ENCODE results near the gene GAREM1.

Gene GAREM1

DNA sequence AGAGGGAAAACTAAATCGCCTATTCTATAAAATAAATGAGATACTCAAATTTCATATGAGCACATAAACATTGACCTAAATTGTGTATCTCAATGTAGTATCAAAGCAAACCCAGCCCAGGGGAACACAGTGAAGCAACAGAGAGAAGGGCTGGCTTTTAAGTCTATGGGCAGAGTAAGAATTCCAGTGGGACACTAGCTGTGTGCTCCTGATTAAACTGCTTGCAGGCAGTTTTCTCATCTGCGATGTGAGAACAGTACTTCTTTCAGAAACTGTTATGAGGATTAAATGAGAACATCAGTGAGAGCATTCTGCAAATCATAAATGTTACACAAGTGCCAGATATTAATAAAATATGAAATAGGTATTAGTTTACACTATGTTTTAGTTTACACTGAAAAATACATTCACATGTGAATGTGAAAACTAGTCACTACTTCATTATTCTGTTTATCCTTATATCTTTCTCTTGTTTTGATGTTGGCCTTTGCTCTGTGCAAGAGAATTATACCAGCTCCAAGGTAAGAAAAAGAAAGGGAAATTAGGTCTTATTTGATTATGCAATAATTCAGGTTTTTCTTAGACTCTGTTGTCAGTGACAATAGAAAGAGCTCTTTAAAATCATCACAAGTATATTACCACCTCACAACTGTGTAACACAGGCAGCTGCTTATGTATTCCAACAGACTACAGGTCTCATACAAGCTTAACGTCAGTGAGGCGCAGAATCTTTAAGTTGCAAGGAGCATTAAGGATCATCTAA lies 47.5 kb downstream of the GAREM1 start:
- no peak for DNase-seq

DNA sequence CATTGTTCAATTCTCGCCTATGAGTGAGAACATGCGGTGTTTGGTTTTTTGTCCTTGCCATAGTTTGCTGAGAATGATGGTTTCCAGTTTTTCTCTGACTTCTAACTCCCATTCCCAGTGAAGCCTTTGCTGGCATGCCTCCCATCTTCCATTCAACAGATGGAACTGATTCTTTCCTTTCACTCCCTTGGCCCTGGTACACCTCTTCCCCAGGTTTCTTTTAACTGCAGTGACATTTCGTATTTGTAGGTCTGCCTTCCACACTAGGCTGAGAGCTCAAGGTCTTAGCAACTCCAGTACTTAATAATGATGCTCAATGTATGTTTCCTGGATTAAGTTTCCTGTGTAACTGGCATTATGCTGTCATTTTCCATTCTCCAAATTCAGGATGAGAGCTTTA lies 48.5 kb downstream of the GAREM1 start:
- DNase-seq: no peak

DNA sequence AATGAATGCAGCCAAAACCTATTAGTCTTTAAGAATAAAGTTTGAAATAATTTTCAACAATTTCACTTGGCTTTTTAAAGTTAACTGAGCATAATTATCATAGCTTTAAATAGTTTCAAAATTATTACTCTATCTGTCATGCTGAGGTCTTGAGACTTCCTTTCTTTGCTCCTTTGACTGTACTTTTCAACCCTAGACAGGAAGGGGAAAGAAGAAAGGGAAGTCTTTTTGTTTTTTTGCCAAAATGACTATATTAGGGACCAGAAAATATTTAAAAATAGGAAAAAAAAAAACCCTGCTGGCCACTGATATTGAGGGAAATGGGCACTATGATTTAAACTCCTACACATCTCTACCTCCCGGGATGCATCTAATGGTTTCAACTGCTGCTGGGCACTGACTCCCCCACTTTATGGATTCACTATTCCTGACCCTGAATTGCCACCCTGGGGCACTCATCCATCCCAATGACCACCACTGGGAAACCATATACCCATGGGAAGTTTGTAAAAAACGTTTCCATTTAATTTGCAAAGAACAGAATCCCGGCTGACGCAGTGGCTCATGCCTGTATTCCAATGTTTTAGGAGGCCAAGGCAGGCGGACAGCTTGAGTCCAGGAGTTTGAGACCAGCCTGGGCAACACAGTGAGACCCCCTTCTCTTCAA lies 50.5 kb downstream of the GAREM1 start:
- no peak for DNase-seq

DNA sequence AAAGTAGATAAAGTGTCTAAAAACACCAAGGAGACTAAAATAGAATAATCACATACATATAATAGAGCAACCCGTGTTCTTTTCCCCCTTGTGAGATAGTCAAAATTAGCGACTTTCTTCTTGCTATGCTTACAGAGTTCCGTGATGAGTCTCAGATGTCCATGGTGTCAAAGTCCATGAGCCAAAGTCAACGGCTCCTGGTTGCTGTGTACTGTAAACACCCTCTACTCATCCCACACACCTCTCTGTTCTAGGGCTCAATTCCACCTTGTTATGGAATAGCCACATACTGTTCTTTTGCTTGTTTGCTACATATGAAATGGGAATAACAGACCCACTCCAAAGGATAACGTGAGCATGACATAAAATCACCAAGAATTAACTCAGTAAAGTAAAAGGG lies 52.5 kb downstream of the GAREM1 start:
- no peak for DNase-seq

DNA sequence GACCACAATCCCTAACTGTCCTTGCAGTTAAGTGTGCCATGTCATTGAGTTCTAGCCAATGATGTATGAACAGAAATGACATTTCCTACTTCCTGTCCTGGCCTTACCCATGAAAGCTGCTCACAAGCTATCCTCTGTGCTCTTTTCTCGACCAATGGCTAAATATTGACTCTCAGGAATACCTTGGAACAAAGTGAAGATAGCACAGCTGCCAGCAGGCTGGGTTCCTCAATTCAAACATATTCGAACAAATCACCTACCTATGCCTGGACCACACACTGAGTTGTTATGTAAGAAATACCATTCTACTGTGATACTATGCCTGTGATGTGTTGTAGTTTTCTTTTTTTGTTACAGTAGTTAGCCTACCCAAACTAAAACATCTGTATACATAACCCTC lies 65.1 kb downstream of the GAREM1 start:
- DNase-seq: no peak

DNA sequence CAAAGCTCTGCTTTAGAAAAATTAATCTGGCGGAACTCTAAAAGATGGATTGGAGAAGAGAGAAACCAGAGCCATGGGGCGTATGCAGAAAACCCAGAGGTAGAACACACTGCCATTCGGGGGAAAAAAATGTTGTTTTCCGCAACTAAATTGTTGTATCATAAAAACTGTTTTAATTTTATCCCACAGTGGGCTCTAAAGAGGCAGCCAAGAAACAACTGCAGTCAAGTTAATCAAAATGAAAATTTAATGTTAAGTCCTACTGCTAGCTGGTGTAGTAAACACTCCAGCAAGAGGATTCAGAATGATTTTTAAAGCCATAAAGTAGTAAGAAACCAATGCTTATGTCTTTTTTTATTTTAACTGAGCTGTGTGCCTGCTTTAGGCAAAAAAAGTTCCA lies 69.1 kb downstream of the GAREM1 start:
- no peak for DNase-seq

DNA sequence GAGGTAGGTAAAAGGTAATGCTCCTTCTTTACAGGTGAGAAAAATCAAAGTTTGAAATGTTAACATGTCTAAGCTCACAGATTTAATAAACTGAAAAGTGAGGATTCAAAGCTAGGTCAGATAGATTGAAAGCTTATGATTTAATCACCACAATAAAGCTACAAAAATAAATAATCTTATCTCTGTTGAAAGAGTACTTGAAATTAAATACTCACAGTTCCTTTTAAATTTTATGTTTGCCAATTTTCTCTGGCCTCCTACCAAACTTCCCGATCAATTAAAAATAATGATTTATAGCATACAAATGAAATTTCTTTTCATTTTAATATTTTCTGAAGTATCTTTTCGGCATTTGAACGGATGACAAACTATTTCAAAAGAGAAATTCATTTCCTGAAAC lies 77.3 kb downstream of the GAREM1 start:
- DNase-seq: no peak

DNA sequence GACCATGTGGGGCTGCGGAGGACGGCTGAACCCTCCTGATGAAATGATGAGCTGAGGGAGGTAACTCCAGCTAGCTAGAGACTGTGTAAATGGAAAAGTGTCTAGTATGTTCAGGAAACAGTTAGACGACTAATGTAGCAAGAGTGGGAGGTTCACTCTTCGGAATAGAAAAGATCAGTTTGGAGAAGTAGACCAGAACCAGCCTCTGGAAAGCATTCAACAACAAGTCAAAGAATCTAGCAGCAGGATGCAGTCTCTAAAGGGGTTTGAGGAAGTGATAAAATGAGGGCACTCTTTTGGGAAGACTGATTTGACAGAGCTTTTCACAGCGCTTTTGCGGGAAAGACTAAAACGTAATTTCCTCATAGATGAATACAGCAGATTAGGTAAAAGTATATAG lies 79.6 kb downstream of the GAREM1 start:
- DNase-seq: no peak

DNA sequence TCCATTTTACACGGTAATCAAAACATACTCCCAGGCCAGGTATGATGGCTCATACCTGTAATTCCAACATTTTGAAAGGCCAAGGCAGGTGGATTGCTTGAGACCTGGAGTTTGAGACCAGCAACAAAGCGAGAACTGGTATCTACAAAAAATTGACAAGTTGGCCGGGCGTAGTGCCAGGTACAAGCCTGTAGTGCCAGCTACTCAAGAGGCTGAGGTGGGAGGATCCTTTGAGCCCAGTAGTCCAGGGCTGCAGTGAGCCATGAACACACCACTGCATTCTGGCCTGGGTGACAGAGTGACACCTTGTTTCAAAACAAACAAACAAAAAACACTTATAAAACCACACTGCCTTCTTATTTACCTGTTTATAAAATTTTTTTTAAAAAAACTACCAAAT lies 80.8 kb downstream of the GAREM1 start:
- no peak for DNase-seq

DNA sequence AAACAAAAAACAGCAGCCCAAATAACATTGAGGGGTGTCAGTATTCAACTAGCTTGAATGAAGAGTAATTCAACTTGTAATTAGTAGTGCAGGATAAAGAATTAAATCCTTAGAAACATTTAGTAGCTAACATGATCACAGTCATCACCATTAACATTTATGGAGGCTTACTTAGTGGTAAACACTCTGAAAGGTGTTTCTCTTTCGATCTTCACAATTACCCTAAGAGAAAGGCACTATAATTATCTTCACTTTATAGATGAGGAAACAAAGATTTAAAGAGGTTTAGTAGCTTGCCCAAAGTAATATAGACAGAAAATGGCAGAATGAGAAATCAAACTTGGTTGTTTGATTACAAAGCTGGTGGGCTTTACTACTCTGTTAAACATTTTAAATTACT lies 81.5 kb downstream of the GAREM1 start:
- DNase-seq: no peak

DNA sequence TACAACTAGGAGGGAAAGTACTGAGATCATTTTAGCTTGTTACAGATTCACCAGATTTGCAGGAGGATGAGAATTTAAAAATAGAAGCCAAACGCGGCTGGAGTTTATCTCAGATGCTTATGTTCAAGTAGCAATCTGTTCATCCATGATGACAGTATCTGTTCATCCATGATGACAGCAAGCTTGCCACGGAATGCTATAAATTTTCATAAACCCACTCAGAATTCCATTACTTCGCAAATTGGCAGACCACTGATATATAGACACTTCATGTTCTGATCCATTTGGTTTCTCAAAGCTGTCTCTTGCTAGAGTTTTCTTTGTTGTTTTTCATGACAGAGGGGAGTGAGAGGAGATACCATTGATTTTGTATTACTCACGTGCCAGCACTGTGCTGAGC lies 84.2 kb downstream of the GAREM1 start:
- DNase-seq: no peak

DNA sequence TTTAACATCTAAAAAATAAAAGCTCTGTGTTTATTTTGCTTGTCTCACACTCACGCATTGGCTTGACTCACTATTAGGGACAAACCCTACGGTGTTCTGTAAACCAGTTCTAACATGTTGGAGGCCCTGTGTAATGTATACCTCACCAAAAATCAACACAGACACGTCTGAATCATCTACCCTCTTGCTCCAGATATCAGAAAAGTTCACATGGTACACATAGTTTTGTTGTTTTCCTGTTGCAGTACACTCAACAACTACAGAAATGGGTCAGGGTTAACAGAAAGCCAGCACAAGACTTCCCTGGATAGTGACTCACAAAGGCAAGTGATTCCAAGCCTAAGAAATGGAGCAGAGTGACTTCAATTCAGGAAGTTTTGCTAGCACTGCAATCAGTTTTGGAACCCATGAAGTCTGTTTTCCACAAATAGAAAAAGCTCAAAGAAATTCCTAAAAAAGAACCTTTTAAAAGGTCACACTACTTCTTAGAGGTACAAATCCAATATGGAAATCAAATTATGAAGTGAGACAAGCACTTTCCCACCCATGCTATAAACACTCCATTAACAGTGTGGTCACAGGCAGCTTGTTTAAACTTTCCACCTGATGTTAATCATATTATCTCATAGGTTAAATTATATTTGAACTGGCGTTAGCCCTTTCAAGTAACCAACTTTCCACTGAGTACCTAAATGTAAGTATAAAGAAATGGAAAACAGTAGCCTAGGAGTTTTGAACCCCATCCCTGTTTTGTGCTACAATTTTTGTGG lies 87.4 kb downstream of the GAREM1 start:
- no peak for DNase-seq

DNA sequence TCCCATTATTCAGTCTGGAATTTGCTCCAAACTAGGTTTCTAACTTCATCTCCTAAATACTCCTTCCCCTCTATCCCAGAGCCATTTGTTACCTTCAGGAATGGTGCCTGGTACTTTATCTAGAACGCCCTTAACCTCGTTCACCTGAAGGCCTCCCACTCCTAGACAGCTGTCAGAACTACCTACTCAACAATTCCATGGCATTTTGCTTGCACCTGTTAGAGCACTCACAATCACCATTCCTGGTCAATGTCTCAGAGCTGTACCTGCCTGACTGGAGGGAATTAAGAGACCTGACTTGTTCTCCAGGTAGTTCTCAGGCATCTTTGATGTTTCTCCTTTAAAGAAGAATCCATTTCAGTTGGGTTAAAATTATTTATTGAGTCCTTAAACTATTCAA lies 88.9 kb downstream of the GAREM1 start:
- DNase-seq: no peak

DNA sequence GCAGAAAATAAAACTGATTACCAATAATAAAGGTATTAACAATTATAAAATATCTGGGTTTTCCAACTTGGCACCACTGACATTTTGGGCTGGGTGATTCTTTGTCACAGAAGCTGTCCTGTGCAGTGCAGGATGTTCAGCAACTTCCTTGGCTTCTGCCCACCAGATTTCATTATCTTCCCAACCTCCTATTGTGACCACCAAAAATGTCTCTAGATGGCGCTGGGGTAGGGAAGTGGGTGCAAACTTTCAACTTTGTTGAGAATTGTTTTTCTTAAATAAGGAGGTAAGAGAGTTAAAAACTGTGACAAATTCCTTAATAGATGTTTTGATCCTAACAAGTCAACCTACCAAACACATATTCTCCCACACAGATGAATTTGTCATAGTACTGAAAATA lies 90.1 kb downstream of the GAREM1 start:
- no peak for DNase-seq

DNA sequence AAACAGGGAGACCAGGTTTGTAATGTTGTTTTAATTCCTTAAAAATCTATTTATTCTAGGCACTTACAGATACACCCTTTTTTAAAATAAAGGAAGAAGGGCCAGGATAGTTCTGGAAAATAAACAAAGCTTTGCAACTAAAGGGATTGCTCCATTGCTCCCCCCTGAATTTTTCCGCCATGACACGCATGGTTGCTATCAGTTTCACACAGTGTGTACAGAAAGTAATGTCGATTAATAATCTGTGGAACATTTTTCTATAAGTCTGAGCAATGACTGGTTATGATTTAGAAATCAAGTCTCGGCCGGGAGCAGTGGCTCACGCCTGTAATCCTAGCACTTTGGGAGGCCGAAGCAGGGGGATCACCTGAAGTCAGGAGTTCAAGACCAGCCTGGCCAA lies 90.8 kb downstream of the GAREM1 start:
- no peak for DNase-seq

DNA sequence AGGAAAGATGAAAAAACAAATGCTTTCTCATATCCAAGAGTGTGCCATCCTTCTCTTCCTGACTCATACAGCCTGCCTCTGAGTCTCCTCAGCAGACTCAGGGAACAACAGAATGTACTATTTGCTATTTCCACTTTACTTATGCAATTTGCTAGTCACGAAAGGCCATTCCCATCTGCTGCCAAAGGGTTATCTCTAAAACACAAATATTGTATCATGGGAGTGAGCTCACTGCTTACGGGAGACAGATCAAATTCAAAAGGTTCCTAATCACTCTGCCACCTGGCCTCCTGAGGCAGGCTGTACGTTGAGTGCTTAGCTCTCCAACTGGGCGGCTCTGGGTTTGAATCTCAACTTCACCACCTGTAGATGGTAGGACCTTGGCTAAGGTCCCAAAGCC lies 92.0 kb downstream of the GAREM1 start:
- no peak for DNase-seq

DNA sequence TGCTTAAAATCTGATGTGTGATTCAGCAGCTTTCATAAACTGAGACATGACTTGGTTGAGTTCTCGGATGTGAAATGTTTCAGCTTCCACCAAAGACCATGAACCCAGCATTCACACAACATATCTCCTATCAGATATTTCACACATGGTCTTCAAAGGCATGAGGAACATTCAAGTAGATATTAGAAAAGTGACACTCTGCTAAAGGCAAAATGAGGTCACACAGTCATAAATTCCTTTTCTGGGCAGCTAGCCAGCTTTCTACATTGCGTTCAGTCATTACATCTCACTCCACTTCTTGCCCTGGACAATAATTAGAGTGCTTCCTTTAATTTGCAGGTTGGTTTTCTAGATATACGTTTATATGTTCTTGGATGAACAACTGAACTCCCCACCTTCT lies 96.7 kb downstream of the GAREM1 start:
- DNase-seq: no peak

DNA sequence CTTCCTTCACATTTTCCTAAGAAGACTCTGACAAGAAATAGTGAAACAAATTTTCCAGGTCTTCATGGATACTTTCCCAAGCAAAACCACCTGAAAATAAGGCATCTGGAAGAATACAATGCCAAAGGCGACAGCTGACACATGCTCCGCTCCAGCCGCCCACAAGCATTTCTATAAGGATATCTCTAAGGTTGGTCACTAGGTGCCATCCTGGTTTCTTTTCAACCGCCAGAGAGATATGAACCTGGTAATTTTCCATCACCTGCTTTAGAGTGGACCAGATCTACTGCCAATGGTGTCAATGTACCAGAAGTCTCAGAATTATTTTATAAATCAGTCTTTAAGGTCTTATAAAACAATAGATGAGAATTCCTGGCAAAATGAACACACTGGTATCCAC lies 97.2 kb downstream of the GAREM1 start:
- no peak for DNase-seq

DNA sequence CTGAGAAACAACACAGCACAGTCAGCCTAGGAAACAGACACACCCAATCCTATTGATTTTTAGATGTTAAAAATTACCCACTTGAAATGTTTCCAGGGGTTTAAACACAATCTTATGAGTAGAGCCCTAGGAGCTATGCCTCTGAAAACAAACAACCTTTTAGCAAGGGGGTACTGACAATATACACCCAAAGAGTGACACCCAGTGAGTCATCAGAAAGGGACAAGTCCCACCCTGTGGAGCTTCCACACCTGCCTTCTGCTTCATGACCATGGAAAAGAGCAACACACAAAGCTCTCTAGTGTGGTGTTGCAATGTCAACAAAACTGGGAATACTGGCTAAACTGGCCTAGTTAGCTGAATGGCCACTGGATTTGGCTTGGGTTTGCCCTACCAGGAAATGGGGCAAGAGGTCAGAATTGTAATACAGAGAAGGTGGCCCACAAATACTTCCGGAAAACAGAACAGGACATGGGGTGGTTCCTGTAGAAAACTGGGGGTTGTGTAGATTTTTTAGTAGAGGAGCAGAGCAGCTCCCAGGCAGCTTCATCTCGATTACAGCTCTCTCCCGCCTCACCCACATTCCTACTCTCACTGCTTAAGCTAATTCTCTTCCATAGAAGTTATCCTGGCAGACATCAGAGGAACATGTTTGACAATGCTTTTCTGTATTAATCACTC lies 98.2 kb downstream of the GAREM1 start:
- no peak for DNase-seq

DNA sequence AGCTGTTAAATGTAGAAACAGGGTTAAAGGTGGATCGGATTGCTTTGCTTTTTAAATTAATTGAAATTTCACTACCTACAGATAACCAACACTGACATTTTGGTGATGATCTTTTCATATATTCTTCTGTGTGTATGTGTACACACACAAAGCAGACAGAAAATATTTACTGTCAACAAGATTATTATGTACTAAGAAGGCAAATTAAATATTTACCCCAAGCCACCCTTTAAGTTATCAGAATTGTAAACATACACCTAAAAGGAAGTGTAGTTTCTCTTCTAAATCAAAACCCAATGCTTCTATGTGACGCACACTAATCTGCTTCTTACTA lies 98.7 kb downstream of the GAREM1 start:
- DNase-seq: no peak

DNA sequence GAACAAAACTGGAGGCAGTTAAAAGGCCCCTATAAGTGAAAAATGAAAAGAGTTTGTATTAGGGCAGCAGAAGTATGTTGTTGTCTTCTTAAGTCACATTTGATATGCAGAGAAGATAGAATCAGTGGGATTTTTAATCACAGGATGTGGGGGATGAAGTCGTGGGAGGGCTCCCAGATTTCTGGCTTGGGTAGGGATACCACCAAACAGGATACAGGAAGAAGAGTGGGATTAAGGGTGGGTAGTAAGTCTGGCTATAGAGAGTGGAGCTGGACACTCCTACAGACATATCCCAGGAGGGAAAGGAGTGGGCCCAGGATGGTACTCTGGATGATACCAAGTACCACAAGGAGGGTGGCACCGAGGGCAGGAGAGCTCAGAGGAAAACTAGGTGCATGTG lies 99.3 kb downstream of the GAREM1 start:
- DNase-seq: no peak

DNA sequence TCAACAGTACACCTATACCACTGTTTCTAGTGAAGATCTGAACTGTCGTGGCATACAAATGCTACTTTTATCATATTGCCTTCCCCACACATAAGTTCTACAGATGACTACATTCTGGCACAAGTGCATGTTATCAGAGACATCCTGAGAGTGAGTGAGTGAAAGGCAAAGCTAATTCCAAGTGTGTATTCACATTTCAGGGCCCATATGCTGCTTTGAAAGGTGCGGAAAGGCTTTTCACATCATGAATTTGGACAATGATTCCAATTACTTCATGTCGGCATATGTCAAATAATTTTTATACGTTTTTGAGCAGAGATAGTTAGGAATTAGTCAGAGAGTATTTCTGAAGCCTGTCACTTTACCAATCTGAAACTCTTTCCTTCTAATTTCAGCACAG lies 101.7 kb downstream of the GAREM1 start:
- no peak for DNase-seq

DNA sequence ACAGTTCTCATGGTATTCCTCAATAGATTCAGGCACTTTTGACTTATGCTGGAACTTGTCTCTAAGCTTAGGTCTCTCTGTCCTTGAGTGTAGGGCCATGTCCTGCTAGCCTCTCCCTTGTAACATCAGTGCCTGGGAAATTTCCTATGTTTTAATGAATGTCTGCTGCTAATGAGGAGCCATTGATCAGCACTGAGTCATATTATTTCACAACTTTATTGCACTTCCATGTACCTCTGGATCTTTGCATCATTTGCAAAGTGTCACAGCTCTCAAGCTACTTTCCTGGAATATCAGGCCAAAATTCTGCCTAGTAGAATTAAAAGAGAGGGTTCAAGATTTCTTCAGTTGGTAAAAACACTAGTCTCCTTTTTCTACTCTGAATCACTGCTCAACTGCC lies 102.5 kb downstream of the GAREM1 start:
- no peak for DNase-seq

All from activated naive CD4-positive, alpha-beta T cell treated with Interleukin-2 at 50 U/mL for 16 hours (primary cell).